HEK293 (cell line): ENCODE measurements around the gene BIN1.

Experiments
- SCRT1 ChIP-seq: fragments of 450-650 bp; formaldehyde crosslinking; IDR thresholded peaks from 2 replicates; pipeline ENCODE4 v1.5.1; 2016; ENCODE audit warnings: missing biosample characterization, missing genetic modification characterization, borderline replicate concordance
- ZBTB21 ChIP-seq: fragments of 450-650 bp; formaldehyde crosslinking; IDR thresholded peaks from 2 replicates; pipeline ENCODE4 v1.5.1; 2017; ENCODE audit warnings: missing biosample characterization, missing genetic modification characterization
- ZNF112 ChIP-seq: fragments of 450-650 bp; formaldehyde crosslinking; IDR thresholded peaks from 2 replicates; pipeline ENCODE4 v1.5.0; 2017; ENCODE audit warnings: missing biosample characterization, missing genetic modification characterization
- ZNF274 ChIP-seq, 2 experiments: fragments of 200-500 bp in 1 of 2; fragments of 450-650 bp in 1 of 2; sonication (Bioruptor generic) in 1 of 2; formaldehyde crosslinking in 1 of 2; IDR thresholded peaks; 2 replicates each; pipeline versions ENCODE4 v1.5.1 to v1.6.1; 2014 to 2016; ENCODE audit warnings: borderline replicate concordance in 1 of 2, inconsistent platforms in 1 of 2, low read length in 1 of 2, missing biosample characterization in 1 of 2, missing genetic modification characterization in 1 of 2
- ZNF629 ChIP-seq: fragments of 450-650 bp; formaldehyde crosslinking; IDR thresholded peaks from 2 replicates; pipeline ENCODE4 v1.5.1; 2017; ENCODE audit warnings: missing biosample characterization, missing genetic modification characterization
- ZNF76 ChIP-seq: fragments of 450-650 bp; formaldehyde crosslinking; IDR thresholded peaks from 2 replicates; pipeline ENCODE4; 2016; ENCODE audit warnings: low read depth, missing biosample characterization, missing genetic modification characterization, borderline replicate concordance
- ZNF792 ChIP-seq: fragments of 450-650 bp; formaldehyde crosslinking; IDR thresholded peaks from 2 replicates; pipeline ENCODE4 v1.5.1; 2016; ENCODE audit warnings: missing biosample characterization, missing genetic modification characterization
- TF ChIP-seq, protein P1 (sequence below): fragments of 450-650 bp; formaldehyde crosslinking; IDR thresholded peaks from 2 replicates; pipeline ENCODE4 v1.5.1; 2017; ENCODE audit warnings: missing biosample characterization, missing genetic modification characterization
- TF ChIP-seq, protein P2 (sequence below): fragments of 450-650 bp; formaldehyde crosslinking; IDR thresholded peaks from 2 replicates; pipeline ENCODE4 v1.5.1; 2017; ENCODE audit warnings: missing biosample characterization, missing genetic modification characterization
- TF ChIP-seq, protein P3 (sequence below): fragments of 450-650 bp; formaldehyde crosslinking; optimal IDR thresholded peaks from 2 replicates; pipeline ENCODE3; 2016; ENCODE audit warnings: missing biosample characterization, mild to moderate bottlenecking, missing genetic modification characterization
- TF ChIP-seq, protein P4 (sequence below): fragments of 450-650 bp; formaldehyde crosslinking; IDR thresholded peaks from 2 replicates; pipeline ENCODE4 v1.5.1; 2016; ENCODE audit warnings: missing biosample characterization, missing genetic modification characterization

DNA sequence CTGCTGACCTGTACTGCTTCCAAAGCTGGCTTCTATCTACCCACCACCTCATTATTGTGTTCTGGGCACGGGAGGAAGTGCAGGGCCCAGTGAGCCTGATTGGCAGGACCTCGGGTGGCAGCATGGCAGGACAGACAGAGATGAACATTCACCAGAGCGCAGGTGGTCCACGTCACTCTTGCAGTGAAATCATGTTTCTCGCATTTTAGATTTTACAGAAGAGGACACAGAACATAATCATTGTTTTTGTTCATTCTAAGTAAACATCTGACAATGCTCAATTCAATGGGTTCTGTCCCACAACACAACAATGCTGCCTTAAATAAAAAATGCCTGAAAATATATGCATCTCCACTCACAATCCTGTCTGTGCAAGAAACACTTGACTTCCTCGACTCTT is 11.5 kb upstream of the BIN1 start:
- TF ChIP-seq, protein P1, sequence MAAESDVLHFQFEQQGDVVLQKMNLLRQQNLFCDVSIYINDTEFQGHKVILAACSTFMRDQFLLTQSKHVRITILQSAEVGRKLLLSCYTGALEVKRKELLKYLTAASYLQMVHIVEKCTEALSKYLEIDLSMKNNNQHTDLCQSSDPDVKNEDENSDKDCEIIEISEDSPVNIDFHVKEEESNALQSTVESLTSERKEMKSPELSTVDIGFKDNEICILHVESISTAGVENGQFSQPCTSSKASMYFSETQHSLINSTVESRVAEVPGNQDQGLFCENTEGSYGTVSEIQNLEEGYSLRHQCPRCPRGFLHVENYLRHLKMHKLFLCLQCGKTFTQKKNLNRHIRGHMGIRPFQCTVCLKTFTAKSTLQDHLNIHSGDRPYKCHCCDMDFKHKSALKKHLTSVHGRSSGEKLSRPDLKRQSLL (tag by site-specific recombination), result no peak
- TF ChIP-seq, protein P2, sequence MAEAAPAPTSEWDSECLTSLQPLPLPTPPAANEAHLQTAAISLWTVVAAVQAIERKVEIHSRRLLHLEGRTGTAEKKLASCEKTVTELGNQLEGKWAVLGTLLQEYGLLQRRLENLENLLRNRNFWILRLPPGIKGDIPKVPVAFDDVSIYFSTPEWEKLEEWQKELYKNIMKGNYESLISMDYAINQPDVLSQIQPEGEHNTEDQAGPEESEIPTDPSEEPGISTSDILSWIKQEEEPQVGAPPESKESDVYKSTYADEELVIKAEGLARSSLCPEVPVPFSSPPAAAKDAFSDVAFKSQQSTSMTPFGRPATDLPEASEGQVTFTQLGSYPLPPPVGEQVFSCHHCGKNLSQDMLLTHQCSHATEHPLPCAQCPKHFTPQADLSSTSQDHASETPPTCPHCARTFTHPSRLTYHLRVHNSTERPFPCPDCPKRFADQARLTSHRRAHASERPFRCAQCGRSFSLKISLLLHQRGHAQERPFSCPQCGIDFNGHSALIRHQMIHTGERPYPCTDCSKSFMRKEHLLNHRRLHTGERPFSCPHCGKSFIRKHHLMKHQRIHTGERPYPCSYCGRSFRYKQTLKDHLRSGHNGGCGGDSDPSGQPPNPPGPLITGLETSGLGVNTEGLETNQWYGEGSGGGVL (tag by site-specific recombination), result no peak
- TF ChIP-seq ZBTB21 (tag by site-specific recombination) (no peak), ZNF274 (IDR thresholded peaks at IDR 0.05; ENCODE audit: low read length) (no peak), ZNF274 (tag by site-specific recombination; IDR thresholded peaks at IDR 0.05; ENCODE audit: borderline replicate concordance) (no peak), ZNF629 (tag by site-specific recombination) (no peak), ZNF76 (no peak), ZNF792 (tag by site-specific recombination) (no peak), SCRT1 (tag by site-specific recombination) (no peak), ZNF112 (tag by site-specific recombination) (no peak)
- TF ChIP-seq, protein P3, sequence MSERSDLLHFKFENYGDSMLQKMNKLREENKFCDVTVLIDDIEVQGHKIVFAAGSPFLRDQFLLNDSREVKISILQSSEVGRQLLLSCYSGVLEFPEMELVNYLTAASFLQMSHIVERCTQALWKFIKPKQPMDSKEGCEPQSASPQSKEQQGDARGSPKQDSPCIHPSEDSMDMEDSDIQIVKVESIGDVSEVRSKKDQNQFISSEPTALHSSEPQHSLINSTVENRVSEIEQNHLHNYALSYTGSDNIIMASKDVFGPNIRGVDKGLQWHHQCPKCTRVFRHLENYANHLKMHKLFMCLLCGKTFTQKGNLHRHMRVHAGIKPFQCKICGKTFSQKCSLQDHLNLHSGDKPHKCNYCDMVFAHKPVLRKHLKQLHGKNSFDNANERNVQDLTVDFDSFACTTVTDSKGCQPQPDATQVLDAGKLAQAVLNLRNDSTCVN (tag by site-specific recombination), result no peak
- TF ChIP-seq, protein P4, sequence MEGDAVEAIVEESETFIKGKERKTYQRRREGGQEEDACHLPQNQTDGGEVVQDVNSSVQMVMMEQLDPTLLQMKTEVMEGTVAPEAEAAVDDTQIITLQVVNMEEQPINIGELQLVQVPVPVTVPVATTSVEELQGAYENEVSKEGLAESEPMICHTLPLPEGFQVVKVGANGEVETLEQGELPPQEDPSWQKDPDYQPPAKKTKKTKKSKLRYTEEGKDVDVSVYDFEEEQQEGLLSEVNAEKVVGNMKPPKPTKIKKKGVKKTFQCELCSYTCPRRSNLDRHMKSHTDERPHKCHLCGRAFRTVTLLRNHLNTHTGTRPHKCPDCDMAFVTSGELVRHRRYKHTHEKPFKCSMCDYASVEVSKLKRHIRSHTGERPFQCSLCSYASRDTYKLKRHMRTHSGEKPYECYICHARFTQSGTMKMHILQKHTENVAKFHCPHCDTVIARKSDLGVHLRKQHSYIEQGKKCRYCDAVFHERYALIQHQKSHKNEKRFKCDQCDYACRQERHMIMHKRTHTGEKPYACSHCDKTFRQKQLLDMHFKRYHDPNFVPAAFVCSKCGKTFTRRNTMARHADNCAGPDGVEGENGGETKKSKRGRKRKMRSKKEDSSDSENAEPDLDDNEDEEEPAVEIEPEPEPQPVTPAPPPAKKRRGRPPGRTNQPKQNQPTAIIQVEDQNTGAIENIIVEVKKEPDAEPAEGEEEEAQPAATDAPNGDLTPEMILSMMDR (tag by site-specific recombination), result no peak
